GM18526 (cell line): ENCODE measurements around the gene KCNJ18.

Experiments
- POLR2A ChIP-seq: IDR thresholded peaks from 3 replicates; pipeline ENCODE4 v1.6.1; 2011; ENCODE audit not compliant: insufficient read length; ENCODE audit errors: extremely low read depth

Gene KCNJ18

GRCh38 chr17:21689604-21690003 lies 2.7 kb upstream of the KCNJ18 start:
- TF ChIP-seq POLR2A: no peak

- no peak for TF ChIP-seq POLR2A
Measured at GRCh38 chr17:21705021-21705601, 12.8 kb downstream of the KCNJ18 start.

- TF ChIP-seq POLR2A: no peak
Measured at GRCh38 chr17:21711182-21711581, 18.9 kb downstream of the KCNJ18 start.

GRCh38 chr17:21742326-21742725 lies 50.0 kb downstream of the KCNJ18 start:
- no peak for TF ChIP-seq POLR2A
